Left lobe of liver (tissue), 2 donors: ENCODE data around the gene CTXN1. TPM values are rescaled to one million over a fixed set of nuclear protein-coding genes. Genes with fewer than 3 reads are reported as not detected.
A peak's percentile ranks its signal among the peaks of the same experiment; 100 is the strongest.
"Not testable (repeated sequence)": the region's sequence is repeated elsewhere in the genome, so short reads cannot be mapped to it uniquely, and the experiment has no call there.

Experiments used
- ATAC-seq: fragments of 200-7000 bp; cut with Tn5 transposase; one replicate; pipeline ENCODE4 v1.9.1; 2020; ENCODE audit warnings: mild to moderate bottlenecking, moderate library complexity
- DNase-seq: peaks from one replicate; pipeline ENCODE4 v3.0.0-alpha.2; 2020; ENCODE audit warnings: low spot score
- total RNA-seq: library from RNA; stranded (reverse); gene quantifications from one replicate; pipeline ENCODE4 v1.2.1, GENCODE V29; 2021
- donor health status: DM: no; HTN: no; CAD: no; lungs with moderate emphysema.
- donor health status: DM: no; HTN: yes; CAD: no.

CTXN1 gene
- total RNA-seq, 1 donor from 2014 or later, result not detected

DNA sequence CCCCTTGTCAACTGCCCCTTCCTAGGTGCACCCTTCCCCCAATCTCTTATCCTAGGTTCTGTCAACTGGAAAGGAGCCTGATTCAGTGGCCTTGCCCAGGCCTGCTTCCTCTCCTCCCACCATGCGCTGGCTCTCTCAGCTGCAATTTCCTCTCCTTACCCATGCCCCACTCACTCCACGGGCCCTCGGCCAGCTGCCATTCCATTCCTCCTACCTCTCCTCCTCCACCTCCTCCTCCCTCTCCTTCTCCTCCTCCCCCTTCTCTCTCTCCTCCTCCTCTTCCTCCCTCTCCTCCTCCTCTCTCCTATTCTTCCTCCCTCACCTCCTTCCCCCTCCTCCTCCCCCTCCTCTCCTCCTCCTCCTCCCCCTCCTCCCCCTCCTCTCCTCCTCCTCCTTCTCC, 27.1 kb upstream of the CTXN1 start:
- ATAC-seq (no peak), DNase-seq (no peak)

DNA sequence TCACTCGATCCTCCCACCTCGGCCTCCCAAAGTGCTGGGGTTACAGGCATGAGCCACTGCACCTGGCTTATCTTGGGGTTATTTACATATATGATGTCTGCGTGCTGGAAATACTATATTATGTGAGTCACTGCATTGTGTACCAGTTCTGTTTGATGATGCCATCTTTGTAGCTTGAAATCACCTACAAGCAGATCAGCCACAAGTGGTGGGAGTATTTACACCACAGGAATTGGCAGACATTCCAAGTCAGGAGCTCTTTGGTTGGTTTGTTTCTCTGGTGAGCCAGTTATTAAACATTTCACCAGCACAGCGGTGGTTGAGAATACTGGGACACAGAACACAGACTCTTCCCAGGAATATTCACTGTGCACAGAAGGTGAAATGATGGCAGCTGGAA, 22.0 kb upstream of the CTXN1 start:
- DNase-seq (no peak), ATAC-seq (no peak)

DNA sequence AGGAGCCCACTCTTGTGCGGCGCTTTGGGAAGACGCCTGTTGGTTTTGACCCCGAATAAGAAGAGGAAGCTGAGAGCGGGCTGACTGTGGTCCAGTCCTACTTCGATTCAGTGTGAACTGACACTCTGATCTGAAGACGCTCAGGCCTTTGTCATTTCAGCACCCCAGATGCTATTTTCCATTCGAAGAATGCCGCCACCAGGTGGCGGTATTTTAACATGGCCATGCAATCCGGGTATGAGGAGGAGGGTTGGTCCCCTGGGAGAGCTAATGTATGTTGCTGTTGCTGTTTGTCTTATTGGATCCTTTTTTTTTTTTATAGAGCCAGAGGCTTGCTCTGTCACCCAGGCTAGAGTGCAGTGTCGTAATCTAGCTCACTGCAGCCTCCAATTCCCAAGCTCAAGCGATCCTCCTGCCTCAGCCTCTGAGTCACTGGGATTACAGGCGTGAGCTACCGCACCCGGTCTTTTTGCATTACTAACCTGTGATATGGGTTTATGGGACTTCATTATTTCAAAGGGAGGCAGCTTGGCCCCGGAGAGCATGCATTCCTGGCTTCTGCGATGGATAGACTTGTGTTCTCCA, 18.3 kb upstream of the CTXN1 start:
- DNase-seq (peak; percentile 84), ATAC-seq (peak; percentile 74)

DNA sequence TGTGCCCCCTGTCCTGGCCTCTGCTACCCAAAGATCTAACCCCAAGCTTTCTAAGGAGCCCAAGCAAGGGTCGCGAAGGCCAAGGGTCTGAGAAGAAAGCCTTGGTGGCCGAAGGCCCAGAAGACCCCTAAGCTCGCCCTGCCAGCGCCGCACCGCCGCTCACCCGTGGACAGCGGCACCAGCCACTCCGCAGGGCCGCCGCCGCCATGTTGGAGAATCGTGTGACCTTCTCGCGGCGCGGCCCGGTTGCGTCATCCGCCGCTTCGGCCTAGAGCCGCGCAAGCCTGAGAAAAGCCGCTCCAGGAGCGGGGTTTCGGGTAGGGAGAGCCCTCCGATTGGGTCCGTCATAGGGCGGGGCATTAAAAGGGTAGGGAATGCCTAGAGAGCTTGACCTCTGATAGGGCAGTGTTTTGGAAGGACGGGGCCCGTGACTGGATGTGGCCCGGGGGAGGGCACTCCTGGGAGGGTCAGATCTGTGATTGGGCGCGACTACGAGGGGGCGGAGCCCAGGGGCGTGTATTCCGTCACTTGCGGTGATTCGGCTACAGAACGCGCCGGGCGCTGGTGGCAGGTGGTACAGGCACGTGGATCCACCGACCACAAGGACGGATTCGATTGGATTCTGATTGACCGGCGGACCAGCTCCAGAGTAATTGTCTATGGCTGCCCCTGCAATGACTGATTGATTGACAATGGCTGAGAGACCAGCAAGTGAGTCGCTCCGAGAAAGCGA, 17.7 kb upstream of the CTXN1 start, which contains the start of gene TIMM44:
Gene TIMM44 (minus strand): TSS at position 223 of the 733 bp plus-strand sequence. CDS start 15 bp downstream, at position 208.
- ATAC-seq, result peak; percentile 94

DNA sequence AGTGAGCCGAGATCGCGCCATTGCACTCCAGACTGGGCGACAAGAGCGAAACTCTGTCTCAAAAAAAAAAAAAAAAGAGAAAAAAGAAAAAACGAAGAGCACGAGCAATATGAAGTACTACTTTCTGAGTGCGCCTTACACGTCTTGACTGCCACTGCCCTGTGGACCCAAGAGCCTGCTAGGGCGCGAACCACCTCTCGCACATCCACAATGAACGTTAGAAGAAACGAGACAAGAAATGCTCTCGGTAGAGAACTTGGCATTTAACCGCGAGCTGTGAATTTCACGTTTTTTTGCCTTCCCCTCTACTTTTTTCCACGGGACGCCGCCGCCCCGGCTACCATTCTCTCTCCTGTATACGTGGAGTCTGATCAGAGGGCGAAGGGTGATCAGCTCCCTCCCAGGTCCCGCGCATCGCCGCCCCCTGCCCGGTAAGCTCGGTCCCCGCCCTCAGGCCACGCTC, 17.1 kb upstream of the CTXN1 start:
- no peak for DNase-seq
- peak; percentile 48 for ATAC-seq

More for the DNA sequence above, 17.7 kb upstream of the CTXN1 start, which contains the start of gene TIMM44:
- peak; percentile 100 for DNase-seq

DNA sequence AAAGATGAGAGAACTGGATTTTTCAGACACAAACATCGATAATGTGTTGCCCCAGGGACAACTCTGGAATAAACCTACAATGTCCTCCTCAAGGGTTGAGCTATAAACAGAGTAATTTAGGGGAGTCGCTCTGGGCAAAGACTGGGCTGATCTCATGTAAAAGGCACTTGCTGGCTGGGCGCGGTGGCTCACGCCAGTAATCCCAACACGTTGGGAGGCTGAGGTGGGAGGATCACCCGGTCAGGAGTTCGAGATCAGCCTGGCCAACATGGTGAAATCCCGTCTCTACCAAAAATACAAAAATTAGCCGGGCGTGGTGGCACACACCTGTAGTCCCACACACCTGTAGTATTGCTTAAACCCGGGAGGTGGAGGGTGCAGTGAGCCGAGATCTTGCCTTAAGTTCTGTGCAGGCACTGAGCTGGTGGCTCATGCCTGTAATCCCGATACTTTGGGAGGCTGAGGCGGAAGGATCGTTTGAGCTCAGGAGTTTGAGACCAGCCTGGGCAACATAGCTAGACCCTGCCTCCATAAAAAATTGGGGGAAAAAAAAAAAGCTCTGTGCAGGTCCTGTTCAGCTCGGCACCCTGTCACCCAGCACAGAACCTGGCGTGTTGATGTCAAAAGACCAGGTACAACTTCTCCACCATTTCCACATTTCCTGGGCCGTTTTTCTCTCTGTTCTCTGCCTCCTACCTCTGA, 16.1 kb upstream of the CTXN1 start:
- no peak for DNase-seq
- no peak for ATAC-seq

DNA sequence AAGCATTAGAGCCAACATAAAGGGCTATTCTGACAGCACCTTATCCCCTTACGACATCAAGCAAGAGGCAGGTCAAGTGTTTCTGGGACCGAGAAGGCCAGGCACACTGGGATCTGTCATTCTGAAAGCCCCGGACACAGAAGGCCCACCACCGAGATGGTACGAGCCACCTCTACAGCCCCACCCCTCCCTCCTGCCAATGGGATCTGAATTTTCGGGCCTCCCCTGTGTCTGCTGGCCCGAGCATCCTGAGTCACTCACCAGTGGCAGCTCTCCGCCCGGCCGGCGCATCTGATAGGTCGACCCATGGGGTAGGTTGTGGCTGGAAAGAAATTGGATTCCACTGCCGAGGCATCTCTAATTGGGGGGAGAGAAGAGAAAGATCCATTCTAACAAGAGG, 14.9 kb upstream of the CTXN1 start:
- ATAC-seq (no peak), DNase-seq (no peak)

DNA sequence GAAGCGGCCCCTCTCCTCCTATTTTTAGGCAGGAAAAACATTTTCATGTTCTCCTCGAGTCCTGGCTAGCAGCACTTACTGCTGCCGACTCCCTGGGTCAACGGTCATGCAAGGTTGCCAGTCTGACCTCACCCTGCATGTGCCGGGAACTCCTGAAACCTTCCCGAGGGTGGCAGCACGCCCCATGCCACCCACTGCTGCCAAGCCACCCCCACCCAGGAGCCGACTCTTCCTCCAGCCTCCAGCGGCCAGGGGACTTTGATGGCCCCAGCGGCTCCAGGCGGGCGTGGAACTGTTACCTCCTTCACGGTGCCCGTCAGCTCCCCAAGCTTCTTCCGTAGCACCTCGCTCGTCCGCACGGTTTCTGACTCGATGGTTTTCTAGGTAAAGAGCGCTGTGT, 8.8 kb upstream of the CTXN1 start:
- ATAC-seq, result peak; percentile 87
- peak; percentile 75 for DNase-seq

DNA sequence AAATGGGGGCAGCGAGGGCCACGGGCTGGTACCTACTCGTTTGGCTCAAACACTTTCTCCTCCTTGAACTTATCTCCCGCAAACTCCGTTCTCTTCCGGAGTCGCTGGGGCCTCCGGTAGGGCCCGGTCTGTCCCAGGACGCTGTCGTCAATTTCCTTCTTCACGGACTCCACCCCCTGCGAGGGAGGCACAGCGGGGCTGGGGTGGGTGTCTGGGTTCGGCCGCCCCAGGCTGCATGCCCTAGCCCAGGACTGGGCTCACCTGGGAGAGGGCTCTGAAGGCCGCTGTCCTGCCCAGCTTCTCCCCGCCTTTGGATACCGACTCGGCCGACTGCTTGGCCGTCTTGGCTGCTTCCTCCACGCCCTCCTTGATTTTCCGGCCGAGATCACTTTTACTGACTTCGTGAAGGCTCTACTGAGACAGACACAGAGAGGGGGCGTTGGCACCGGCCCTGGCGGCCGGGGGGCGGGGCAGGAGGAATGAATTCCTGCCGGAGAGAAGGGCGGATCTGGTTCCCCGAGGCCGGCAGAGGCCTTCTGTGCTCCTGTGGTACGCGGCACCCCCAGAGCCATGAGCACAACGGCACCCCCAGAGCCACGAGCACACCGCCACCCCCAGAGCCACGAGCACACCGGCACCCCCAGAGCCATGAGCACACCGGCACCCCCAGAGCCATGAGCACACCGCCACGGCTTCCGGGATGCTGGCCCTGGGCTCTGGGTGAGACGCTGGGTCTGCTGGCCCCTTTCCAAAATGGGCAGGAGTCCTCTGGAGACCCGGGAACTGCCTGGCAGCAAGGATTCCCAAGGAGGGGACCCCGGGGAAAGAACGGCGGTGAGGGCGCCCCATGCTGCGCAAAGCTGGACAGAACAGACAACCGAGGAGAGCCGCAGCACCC, 8.1 kb upstream of the CTXN1 start:
- ATAC-seq, result no peak
- DNase-seq, result no peak

DNA sequence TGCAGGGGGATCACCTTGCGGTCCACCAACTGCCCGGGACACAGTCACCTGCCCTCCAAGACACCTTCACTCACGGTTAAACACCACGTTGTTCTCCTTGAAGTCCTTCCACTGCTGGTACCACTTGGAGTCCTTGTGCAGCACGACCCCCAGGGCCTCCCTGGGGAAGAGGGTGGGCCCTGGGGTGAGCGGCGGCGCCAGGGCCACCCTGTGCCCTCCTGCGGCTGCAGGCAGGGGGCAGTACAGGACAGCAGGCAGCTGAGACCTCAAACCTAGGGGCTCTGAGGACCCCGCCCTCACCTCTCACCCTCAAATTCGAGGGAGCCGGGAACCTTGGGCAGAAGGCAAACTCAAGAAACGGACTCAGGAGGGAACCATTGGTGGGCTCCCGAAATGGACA, 7.5 kb upstream of the CTXN1 start:
- ATAC-seq, result no peak

DNA sequence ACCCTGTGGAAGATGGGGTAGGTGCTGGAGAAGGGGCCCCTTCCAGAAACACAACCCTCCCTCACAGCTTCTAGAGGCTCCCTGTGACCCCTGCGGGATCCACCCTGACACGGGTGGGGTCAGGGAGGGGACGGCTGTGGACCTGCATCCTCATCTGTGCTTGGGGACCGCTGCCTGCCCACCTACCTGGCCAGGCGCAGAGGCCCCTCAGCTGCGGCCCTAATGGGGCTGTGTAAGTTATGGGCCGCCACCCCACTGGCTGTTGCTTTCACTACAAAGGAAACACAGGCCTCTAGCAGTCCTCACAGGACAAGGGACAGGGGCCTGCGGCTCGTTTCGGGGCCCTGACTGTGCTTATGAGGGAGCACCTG, 7.0 kb upstream of the CTXN1 start:
- no peak for DNase-seq
- no peak for ATAC-seq

More for the DNA sequence above, 7.5 kb upstream of the CTXN1 start:
- no peak for DNase-seq

DNA sequence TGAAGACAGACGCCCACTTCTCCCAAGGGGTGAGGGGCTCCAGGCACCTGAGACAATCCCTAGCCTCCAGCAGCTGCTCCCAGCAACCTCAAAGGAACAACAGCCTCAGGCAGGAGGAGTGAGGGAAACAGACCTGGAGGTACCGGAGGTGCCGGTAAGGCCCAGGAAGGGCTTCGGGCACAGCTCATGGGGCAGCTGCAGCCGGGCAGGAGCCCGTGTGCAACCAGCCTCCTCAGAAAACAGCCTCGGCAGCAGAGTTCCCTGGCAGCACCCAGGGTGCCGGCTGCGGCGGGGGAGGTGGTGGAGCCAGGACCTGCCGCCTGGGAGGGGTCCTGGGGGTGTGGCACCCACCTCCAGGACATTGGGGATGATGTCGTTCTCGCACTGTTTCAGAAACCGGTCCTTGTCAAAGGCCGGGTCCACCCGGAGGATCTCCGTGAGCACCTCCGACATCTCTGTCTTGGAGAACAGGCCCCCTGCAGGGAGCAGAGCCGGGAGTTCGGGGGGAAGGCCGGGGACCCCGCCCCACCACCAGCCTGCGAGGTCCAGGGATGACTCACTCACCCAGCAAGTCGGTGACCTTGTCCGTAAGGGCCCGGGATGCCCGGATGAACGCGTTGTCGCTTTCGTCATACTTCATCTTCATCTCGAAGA, 6.5 kb upstream of the CTXN1 start:
- ATAC-seq, result no peak
- DNase-seq, result no peak

DNA sequence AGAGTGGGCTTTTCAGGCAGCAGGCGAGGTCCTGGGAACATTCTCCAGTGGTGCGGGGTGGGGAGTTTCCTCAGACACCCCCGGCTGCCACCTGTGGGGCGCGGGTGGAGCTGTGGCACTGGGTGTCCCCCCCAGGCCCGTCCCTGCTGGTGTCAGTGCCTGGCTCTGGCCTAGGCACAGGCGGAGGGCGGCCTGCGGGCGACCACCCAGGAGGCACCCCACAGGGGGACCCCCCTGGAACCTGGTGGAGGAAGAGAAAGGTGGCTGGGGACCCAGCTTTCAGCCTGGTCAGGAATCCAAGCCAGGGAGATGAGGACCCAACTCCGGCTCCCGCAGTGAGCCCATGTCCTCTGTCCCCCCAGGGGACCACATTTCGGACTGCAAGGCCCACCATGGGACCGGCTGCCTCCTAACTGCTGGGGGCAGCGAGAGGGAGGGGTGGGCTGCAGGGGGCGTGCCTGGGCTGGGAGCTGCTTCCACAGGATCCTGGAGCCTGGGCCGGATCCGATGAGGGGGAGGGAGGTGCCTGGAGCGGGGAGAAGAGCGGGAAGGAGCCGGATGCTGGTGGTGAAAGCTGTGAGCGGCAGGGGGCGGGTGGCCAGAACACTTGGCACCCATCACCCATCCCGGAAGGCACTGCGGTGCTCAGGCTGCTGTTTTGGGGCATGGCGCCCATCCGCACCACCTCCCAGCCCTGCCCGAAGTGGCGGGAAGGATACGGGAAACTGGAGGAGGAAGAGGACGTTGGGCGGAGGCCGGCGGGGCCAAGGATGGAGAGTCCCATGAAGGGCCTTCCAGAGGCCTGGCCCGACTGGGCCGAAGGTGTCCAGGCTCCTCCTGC, 5.5 kb upstream of the CTXN1 start:
- DNase-seq (peak; percentile 45), ATAC-seq (no peak)

DNA sequence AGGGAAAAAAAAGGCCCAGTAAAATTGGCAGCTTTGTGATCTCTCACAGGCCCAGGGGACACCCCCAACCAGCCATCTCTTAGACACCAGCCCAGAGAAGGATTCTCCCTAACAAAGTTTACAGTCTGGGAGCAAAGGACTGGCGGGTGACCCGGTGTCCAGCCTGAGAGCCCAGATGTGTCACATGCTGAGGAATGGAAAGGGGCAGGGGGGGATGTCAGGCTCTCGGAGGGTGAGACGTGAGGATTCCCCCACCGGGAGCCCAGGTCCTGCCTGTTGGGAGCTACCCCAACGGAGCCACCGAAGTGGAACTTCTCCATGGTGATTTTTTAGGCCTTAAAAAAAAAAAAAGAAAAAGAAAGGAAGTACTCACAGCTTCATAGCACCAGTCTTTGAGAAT, 4.8 kb upstream of the CTXN1 start:
- ATAC-seq (no peak), DNase-seq (no peak)

DNA sequence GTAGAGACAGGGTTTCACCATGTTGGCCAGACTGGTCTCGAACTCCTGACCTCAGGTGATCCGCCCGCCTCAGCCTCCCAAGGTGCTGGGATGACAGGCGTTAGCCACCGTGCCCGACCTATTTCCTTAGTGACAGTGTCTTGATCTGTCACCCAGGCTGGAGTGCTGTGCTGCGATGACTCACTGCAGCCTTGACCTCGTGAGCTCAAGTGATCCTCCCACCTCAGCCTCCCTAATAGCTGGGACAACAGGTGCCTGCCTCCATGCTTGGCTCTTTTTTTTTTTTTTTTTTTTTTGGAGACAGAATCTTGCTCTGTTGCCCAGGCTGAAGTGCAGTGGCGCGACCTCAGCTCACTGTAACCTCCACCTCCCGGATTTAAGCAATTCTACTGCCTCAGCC, 4.1 kb upstream of the CTXN1 start:
- not testable (repeated sequence) for DNase-seq, ATAC-seq

DNA sequence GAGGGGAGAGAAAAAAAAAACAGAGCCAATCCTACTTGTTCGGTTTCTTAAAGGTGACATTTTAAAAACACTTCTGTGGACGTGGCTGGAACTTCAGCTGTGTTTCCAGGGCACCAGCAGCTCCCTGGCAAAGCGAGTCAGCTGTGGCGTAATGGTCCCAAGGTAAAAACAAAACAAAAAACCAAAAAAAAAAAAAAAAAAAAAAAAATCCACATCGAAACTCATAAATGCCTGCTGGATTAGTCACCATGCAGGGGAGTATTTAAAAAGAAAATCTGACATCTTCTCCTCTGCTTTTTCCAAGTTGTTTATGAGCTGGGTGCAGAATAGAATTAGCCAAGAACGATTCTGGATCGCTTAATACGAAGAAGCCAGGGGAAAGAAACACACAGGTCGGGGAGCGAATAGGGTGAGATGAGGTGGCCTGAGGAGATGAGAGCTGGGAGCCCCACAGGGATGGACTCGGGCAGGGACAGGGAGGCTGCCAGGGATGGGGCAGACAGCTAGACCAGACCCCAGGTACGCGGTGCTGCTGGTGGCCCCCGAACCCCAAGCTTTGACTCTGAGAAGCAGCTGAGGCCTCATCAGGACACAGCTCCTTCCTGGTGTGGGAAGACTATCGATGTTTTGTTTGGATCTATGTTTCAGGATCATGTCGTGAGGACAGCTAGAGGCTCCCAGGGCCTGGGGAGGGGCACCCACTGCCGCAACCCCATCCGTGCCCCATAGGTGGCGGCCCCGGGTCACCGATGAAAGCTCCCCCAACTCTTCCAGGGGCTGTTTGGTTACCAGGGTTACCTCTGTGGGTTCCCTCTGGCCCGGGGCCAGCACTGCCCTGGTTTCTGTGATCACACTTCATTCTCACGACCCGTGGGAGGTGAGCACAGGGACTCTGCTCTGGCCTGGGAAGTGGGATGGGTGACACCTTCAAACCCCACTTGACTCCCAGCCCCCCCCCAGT, 3.1 kb upstream of the CTXN1 start:
- DNase-seq (peak; percentile 52), ATAC-seq (no peak)

DNA sequence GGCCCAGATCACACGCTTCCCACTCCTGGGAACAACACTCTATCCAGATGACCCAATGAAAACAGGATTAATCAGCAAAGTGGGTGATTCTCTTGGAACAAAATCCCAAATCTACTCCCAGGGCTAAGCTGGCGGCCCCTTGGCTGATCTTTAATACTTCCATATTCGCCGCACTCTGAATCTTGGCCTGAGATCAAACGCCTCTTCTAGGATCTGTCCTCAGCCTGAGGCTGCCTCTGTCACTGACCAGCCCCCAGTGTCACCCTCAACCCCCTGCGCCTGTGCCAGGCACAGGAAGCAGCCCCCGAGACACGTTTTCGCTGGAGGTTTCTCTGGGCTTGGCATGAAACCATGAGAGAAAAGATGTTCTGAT, 2.4 kb upstream of the CTXN1 start:
- no peak for DNase-seq
- ATAC-seq, result no peak

DNA sequence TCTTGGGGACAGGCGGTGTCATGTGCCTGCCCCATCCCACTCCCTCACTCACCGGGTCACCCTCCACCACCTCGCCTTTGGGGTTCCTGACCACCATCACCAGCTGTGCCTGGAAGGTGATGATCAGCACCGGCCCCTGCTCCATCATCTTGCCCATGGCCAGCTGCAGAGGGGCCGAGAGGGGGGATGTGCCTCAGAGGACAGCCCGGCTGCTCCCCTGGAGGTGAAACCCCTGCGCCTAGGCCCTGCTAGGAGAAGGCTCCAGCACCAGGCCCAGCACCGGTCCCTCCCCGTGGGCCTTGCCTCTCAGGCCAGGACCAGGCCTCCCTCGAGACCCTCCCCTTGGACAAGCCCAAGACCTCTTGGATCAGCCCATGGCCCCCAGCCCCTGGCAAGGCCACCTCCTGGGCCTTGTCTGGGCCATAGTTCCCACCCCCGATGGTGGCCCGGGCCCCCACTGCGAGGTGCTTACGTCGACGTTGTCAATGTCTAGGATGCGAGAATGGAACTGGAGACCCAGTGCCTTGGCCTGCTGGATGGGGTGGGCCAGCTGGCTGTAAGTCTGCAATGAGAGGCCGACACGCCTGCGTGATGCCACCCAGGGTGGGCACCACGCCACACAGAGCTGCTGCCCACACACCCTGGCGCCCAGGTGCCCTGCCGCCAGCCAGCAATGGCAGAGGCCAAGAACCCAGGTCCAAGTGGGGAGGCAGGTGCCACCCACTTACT, 1.8 kb upstream of the CTXN1 start:
- peak; percentile 48 for DNase-seq

More for the DNA sequence above, 1.8 kb upstream of the CTXN1 start:
- ATAC-seq, result no peak
